A673 (cell line): ENCODE results near the gene EEF2K. TPM values are rescaled to one million over a fixed set of nuclear protein-coding genes. Genes with fewer than 3 reads are reported as not detected.

Experiments used
- BruUV-seq: library from RNA; stranded (reverse); fragments of 400-500 nt; replicated peaks from 2 replicates; lab custom pipeline; 2021; lab: Mats Ljungman, UMichigan
- CTCF ChIA-PET: fragments of 300-600 bp; sonication (Branson Sonifier 250); formaldehyde crosslinking; loops from one replicate; lab custom pipeline; 2022; ENCODE audit warnings: antibody characterized with exemption; lab: Charles Lee
- POLR2A ChIA-PET: fragments of 300-600 bp; sonication (Branson Sonifier 250); formaldehyde crosslinking; loops from one replicate; lab custom pipeline; 2022; ENCODE audit warnings: antibody characterized with exemption; ENCODE audit not compliant: low non-redundant PET; lab: Charles Lee
- DNase-seq: peaks from one replicate; pipeline ENCODE4 v3.0.0-alpha.2; 2015; ENCODE audit warnings: low spot score
- H3K27ac ChIP-seq: fragments of 200-600 bp; sonication (generic); 2 replicates; pipeline ENCODE4 v1.5.1; 2016; ENCODE audit warnings: mixed run types, low read depth, mild to moderate bottlenecking, mixed read lengths, antibody characterized with exemption, low read length; ENCODE audit not compliant: poor library complexity, severe bottlenecking
- H3K27me3 ChIP-seq: fragments of 200-600 bp; sonication (generic); replicated peaks from 2 replicates; pipeline ENCODE4 v1.6.1; 2017; ENCODE audit warnings: mixed run types, low read depth, mild to moderate bottlenecking, mixed read lengths, antibody characterized with exemption, low read length; ENCODE audit not compliant: insufficient read depth, poor library complexity
- H3K36me3 ChIP-seq: fragments of 200-600 bp; sonication (generic); 2 replicates; pipeline ENCODE4 v1.6.1; 2016; ENCODE audit warnings: mixed run types, mild to moderate bottlenecking, mixed read lengths, antibody characterized with exemption, low read length; ENCODE audit not compliant: insufficient read depth, poor library complexity, severe bottlenecking
- H3K4me1 ChIP-seq: fragments of 200-600 bp; sonication (generic); 2 replicates; pipeline ENCODE4 v1.6.1; 2017; ENCODE audit warnings: mixed run types, mild to moderate bottlenecking, mixed read lengths, antibody characterized with exemption, low read length; ENCODE audit not compliant: insufficient read depth, poor library complexity, severe bottlenecking
- H3K4me3 ChIP-seq: fragments of 200-600 bp; sonication (generic); 2 replicates; pipeline ENCODE4 v1.5.1; 2016; ENCODE audit warnings: low read depth, mixed run types, mild to moderate bottlenecking, mixed read lengths, low read length; ENCODE audit not compliant: poor library complexity, severe bottlenecking
- H3K9me3 ChIP-seq: fragments of 200-600 bp; sonication (generic); 2 replicates; pipeline ENCODE4 v1.6.1; 2016; ENCODE audit warnings: mixed run types, low read depth, mild to moderate bottlenecking, mixed read lengths, antibody characterized with exemption, low read length; ENCODE audit not compliant: poor library complexity, severe bottlenecking
- EZH2 ChIP-seq: fragments of 200-600 bp; sonication (generic); IDR thresholded peaks from 2 replicates; pipeline ENCODE4 v1.6.1; 2017; ENCODE audit warnings: borderline replicate concordance, low read depth, mild to moderate bottlenecking, mixed read lengths, antibody characterized with exemption, low read length; ENCODE audit not compliant: poor library complexity, severe bottlenecking
- intact Hi-C: fragments of 100-400 bp; cut with micrococcal nuclease; formaldehyde crosslinking; loops from one replicate; pipeline ENCODE4 v1.10.0; 2022; ENCODE audit not compliant: unreplicated experiment
- total RNA-seq: library from RNA; stranded (reverse); gene quantifications from 2 replicates; pipeline ENCODE4 v1.2.3, GENCODE V29; 2021
- TF ChIP-seq, protein P1 (sequence below): fragments of 300-800, 200-600 bp; sonication (generic); conservative IDR thresholded peaks from 2 replicates; pipeline ENCODE4 v1.5.1; 2017; ENCODE audit warnings: low read depth, mild to moderate bottlenecking, antibody characterized with exemption, low read length, moderate library complexity, mixed read lengths

Gene EEF2K
- total RNA-seq, 1 experiment from 2014 or later: 14.3 TPM

DNA sequence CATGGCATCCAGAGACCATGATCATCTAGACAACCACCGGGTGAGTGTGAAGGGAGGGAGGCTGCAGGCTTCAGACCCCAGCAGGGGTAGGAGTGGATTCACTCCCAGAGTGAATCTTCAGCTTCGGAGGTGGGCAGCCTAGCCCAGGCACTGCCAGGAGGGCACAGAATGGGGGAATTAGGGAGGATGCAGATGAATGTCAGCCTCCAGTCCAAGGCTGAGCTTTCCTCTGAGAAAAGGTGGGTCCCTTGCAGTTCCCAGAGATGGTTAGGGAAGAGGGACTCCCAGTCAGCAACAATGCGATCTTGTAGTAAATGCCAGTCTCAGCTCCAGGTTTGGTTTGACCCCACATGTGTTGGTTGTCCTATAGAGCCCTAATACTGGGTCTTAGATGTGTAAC, 54.4 kb downstream of the EEF2K start:
- no peak overlapping the region for H3K4me3 ChIP-seq
- intact Hi-C loops: no loop called here
- DNase-seq: no peak
- no peaks in the 10 kb centered on the region for H3K4me1 ChIP-seq
- peaks cover 6% of the 10 kb centered on the region for H3K36me3 ChIP-seq
- no peak for TF ChIP-seq EZH2
- TF ChIP-seq, protein P1, sequence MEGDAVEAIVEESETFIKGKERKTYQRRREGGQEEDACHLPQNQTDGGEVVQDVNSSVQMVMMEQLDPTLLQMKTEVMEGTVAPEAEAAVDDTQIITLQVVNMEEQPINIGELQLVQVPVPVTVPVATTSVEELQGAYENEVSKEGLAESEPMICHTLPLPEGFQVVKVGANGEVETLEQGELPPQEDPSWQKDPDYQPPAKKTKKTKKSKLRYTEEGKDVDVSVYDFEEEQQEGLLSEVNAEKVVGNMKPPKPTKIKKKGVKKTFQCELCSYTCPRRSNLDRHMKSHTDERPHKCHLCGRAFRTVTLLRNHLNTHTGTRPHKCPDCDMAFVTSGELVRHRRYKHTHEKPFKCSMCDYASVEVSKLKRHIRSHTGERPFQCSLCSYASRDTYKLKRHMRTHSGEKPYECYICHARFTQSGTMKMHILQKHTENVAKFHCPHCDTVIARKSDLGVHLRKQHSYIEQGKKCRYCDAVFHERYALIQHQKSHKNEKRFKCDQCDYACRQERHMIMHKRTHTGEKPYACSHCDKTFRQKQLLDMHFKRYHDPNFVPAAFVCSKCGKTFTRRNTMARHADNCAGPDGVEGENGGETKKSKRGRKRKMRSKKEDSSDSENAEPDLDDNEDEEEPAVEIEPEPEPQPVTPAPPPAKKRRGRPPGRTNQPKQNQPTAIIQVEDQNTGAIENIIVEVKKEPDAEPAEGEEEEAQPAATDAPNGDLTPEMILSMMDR: no peak
- CTCF ChIA-PET: no interaction called here
- no peaks in the 10 kb centered on the region for H3K9me3 ChIP-seq
- no peaks in the 10 kb centered on the region for H3K27me3 ChIP-seq
- POLR2A ChIA-PET: no interaction called here
- H3K27ac ChIP-seq: no peak overlapping the region
- BruUV-seq: no TSS peak

DNA sequence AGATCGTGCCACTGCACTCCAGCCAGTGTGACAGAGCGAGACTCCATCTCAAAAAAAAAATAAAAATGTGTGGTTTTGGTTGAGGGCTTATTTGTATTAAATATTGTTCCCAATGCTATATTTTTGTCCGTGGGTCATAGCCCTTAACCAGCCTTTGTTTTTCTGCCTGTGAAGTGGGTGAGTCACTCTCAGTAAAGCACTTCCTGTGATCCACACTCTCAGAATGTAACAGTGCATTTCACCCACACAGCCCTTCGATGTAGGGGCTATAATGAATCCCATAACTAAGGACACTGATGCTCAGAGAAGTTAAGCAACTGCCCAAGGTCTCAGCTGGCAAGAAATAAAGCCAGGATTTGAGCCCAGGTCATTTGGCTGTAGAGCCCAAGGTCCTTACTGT, 56.4 kb downstream of the EEF2K start:
- Histone ChIP-seq H3K9me3 (no peaks in the 10 kb centered on the region), H3K27me3 (no peaks in the 10 kb centered on the region), H3K4me1 (no peaks in the 10 kb centered on the region), H3K36me3 (peaks cover 6% of the 10 kb centered on the region), H3K27ac (no peak overlapping the region), H3K4me3 (no peak overlapping the region)
- no peak for DNase-seq
- TF ChIP-seq, protein P1: no peak
- no peak for TF ChIP-seq EZH2
- no TSS peak for BruUV-seq
- intact Hi-C loops: no loop called here
- ChIA-PET CTCF (no interaction called here), POLR2A (no interaction called here)

DNA sequence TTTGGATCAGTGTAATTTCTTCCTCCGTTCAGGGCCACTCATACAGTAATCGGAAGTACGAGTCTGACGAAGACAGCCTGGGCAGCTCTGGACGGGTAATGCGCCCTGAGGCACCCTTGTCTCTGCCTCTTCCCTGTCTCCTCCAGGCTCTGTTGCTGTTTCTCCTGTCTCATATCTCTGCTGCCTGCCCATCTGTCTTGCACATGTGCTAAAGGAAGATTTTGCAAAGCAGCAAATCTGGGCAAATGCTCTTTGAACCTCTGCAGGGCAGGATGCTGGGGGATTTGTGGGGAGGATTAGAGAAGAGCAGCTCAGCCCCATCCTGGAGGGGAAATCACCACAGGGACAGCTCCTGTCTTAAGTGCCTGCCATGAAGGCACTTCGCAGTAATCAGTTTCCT, 58.7 kb downstream of the EEF2K start:
- no peaks in the 10 kb centered on the region for H3K27me3 ChIP-seq
- H3K27ac ChIP-seq: no peak overlapping the region
- no peaks in the 10 kb centered on the region for H3K9me3 ChIP-seq
- no peak overlapping the region for H3K4me3 ChIP-seq
- ChIA-PET POLR2A (no interaction called here), CTCF (no interaction called here)
- TF ChIP-seq EZH2: no peak
- TF ChIP-seq, protein P1: no peak
- H3K36me3 ChIP-seq: peaks cover 6% of the 10 kb centered on the region
- intact Hi-C loops: no loop called here
- H3K4me1 ChIP-seq: no peaks in the 10 kb centered on the region
- BruUV-seq: no TSS peak
- DNase-seq: no peak
